NCI-H146 (cell line): ENCODE measurements around the gene RNF186.
"Not testable (repeated sequence)": the region's sequence is repeated elsewhere in the genome, so short reads cannot be mapped to it uniquely, and the experiment has no call there.

ENCODE experiments used
- DNase-seq: peaks from one replicate; lab custom pipeline; 2025; lab: John Stamatoyannopoulos, UW

RNF186 gene

DNA sequence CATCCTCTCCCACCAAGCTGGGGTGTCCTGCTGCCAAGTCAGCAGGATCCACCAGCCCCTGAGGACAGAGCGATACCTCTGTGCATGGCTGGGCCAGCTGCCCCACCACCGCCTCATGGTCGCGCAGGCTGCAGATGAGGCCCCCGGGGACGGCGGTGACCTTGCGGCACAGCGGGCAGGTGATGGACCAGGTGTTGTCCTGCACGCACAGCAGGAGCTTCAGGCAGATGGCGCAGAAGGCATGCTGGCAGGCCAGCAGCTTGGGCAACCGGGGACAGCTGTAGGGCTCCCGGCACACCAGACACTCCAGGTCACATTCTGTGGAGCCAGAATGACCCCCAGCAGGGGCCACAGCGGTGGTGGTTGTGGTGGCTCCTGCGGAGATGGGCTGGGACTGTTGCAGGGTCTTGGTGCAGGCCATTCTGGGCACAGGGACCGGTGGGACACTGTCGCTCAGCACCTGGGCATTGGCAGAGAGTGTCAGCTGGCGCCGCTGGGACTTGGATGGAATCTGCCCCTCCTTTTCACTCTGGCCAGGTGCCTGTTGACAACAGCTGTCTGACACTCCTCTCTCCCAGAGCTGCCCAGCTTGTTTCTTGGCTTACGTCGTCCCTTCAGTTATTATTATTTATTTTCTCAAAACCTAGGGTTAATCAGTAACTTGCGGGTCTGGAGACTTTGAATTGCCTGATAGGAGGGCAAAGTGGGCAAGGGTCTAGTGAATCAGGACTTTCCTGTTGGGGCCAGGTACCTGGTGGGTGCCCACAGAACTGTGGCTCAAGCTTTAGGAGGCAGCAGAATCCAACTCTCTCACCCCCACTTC lies at the start of gene RNF186:
Gene RNF186, minus strand, starts transcription at position 603 of the 823 bp plus-strand sequence. Its CDS starts 182 bp downstream, at position 421.
- DNase-seq: peak; percentile 84

GRCh38 chr1:19864570-19865160 lies 49.6 kb upstream of the RNF186 start:
- no peak for DNase-seq

GRCh38 chr1:19862944-19863343 lies 47.9 kb upstream of the RNF186 start:
- DNase-seq: no peak

- no peak for DNase-seq
Measured at GRCh38 chr1:19861842-19862530, 46.9 kb upstream of the RNF186 start.

DNA sequence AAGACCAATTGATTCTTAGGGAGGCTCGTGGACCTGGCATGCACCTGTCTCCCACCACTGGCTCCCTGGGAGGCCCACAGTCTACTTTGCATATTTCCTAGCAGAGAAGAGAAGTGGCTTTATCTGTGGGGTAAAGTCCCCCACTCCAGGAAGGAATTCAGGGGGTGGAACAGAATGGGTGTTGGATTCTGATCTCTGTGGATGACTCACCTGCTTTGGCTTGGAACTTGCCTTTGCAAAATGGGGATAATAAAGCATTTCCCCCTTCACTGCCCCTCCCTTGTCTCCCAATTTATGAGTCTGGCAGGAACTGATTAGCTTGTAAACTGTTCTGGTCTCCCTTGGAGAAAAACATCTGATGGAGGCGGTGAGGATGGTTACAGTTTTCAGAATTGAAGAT lies 46.0 kb upstream of the RNF186 start:
- peak; percentile 29 for DNase-seq

- peak; percentile 67 for DNase-seq
Measured at GRCh38 chr1:19860418-19860817, 45.3 kb upstream of the RNF186 start.

- no peak for DNase-seq
Measured at GRCh38 chr1:19859876-19860275, 44.8 kb upstream of the RNF186 start.

GRCh38 chr1:19858893-19859292 lies 43.8 kb upstream of the RNF186 start:
- DNase-seq: no peak

- no peak for DNase-seq
Measured at GRCh38 chr1:19854866-19855265, 39.8 kb upstream of the RNF186 start.

DNA sequence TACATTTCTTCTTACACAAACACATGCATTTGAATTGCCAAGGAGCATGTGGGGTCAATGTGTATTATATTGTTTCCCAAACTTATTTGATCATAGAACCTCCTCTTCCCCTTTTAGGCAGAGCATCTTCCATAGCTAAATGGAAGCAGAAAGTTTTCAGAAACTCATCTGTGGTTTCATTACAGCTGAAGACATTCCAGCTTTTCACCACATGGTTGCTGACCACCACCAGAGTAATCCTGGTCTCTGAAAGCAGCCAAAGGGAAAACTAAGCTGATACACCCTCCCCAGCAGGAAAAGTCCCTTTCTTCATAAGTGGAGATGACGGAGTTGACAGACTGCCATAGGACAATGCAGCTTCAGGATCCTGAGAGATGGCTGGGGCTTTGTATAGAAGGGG lies 37.0 kb upstream of the RNF186 start:
- no peak for DNase-seq

GRCh38 chr1:19850214-19850613 lies 35.1 kb upstream of the RNF186 start:
- DNase-seq: no peak

DNA sequence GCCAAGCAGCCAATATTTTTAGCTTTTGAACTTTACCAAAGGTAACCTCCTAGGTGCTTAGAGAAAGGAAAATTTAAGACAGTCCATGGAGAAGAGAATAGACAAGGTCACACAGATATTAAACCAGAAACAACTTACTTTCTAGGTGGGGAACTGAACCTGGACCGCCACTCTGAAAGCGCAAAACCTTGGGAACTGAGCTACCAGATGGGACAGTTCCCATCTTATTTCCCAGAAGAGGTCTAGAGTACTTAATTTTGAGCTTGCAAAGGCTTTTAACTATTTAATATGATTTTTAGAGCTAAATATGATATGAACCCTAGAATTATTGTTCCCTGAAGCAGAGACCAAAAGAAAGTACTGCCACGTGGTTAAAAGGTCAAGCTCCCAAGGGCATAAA lies 34.2 kb upstream of the RNF186 start:
- not testable (repeated sequence) for DNase-seq

DNA sequence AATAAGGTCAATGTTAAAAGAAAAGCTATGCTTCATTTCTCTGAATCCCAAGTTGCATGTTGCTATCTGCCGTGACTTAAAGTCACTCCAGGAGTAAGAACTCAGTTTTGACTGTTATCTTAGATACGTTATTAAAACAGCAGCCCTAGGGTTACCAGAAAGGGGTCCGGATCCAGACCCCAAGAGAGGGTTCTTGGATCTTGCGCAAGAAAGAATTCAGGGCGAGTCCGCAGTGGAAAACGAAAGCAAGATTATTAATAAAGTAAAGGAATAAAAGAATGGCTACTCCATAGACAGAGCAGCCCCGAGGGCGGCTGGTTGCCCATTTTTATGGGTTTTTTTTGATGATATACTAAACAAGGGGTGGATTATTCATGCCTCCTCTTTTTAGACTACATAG lies 32.3 kb upstream of the RNF186 start:
- DNase-seq: not testable (repeated sequence)

DNA sequence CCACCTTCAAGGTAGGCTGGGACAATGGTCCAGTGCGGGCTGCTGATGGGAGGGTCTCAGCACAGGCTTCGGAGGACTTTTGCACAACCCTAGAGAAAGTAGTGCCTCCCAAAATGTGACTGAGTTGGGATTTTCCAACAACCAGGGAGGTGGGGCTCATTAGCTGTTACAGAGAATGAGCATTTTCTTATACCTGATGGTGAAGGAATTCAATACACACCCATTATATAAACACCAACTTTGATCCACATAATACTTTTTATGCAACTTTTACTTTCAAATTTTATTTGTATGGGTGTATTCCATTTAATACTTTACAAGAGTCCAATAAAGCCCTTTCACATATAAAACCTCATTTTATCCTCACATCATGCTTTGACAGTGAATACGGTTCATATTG lies 31.3 kb upstream of the RNF186 start:
- no peak for DNase-seq

DNA sequence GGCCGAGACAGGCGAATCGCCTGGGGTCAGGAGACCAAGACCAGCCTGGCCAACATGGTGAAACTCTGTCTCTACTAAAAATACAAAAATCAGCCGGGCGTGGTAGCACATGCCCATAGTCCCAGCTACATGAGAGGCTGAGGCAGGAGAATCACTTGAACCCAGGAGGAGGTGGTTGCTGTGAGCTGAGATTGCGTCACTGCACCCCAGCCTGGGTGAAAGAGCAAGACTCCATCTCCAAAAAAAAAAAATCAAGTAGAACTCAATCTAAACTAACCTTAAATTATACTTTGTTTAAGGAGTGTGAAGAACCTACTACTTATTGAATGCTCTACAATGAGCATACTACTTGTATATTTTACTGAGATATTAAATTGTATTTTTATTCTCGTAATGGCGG lies 30.5 kb upstream of the RNF186 start:
- DNase-seq: no peak

- DNase-seq: no peak
Measured at GRCh38 chr1:19844731-19845495, 29.8 kb upstream of the RNF186 start.

DNA sequence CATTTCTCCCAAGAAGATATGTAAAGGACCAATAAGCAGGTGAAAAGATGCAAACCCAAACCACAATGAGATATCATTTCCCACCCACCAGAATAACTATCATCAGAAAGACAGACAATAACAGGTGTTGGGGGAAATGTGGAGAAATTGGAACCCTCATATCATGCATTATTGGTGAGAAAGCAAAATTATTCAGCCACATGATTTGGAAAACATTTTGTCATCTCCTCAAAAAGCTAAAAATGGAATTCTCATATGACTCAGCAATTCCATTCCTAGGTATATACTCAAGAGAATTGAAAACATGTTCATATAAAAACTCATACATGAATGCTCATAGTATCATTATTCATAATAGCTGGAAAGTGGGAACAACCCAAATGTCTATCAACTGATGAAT lies 25.1 kb upstream of the RNF186 start:
- no peak for DNase-seq

DNA sequence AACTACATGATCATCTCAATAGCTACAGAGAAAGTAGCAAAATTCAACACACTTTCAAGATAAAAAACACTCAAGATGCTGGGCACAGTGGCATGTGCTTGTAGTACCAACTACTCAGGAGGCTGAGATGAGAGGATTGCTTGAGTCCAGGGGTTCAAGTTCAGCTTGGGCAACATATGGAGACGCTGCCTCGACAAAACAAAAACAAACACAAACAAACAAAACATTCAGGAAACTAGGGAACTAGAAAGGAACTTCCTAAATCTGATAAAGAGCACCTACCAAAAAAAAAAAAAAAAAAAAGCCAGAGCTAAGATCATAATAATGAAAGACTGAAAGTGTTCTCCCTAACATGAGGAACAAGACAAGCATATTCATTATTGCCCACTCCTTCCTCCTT lies 22.8 kb upstream of the RNF186 start:
- DNase-seq: no peak

- DNase-seq: no peak
Measured at GRCh38 chr1:19835578-19835977, 20.5 kb upstream of the RNF186 start.

DNA sequence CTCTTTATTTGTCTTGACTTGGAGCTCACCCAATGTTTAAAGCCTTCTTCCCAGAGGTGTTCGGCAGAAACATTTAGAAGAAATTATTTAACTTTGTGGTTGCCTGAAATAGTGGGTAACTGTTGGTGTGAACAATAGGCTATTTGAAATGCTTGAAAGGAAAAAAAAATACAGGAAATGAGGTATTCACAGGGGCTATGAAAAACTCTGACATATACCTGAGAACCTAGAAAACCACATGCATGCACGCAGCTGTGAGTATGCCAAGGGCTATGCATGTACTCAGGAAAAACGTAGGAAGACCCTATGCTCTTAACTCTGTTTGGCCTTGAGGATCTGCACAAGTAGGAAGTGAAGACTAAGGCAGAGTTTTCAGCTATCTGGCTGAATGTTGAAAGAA lies 16.4 kb upstream of the RNF186 start:
- no peak for DNase-seq

DNA sequence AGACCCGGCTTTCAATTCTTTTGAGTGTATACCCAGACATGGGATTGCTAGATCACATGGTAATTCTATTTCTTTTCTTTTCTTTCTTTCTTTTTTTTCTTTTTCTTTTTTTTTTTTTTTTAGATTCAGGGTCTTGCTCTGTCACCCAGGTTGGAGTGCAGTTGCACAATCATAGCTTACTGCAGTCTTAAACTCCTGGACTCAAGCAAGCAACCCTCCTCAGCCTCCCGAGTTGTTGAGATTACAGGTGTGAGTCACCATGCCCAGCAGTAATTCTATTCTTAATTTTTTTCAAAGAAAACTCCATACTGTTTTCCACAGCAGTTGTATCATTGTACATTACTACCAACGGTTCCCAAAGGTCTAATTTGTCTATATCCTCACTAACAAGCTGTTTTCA lies 13.5 kb upstream of the RNF186 start:
- DNase-seq: no peak

GRCh38 chr1:19825298-19825697 lies 10.2 kb upstream of the RNF186 start:
- DNase-seq: peak; percentile 11
